ENCODE results near the gene ERC1.

Gene ERC1

DNA sequence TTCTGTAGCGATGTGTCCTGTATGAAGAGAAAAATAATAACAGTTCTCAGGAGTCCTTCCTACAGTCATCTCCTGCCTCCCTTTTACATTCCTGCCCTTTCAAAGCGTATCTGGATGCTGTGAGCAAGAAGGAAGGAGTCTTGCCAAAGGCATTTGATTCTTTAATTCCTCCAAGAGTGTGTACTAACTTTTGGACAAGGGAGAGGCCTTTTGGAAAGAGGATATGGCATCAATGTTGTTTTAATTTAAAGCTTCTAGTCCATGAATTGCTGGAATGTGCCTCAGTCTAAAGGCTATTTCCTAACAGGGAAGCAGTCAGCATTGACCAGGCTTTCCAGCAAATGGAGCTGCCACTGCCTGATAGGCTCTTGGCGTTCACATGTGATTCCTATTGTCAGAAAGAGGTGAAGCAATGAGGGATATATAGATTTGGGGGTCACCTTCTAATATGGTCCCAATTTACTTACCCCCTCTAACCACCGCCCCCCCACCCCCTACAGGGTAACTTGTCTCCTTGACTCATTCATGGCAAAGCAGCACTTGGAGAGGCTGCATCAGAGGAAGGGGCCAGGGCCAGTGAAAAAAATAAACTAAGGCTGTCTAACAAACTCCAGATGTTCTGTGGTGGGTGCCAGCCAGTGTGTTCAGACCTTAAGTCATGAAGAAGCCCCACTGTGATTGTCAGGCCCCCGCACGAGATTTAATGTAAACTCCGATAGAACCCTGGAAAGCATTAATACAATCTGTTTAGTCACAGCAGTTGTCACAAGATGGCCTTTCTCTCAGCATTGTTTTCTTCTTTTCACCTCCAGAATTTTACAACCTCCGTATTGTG lies 383.1 kb downstream of the ERC1 start:
- DNase-seq = no peak
- TF ChIP-seq, protein P1, sequence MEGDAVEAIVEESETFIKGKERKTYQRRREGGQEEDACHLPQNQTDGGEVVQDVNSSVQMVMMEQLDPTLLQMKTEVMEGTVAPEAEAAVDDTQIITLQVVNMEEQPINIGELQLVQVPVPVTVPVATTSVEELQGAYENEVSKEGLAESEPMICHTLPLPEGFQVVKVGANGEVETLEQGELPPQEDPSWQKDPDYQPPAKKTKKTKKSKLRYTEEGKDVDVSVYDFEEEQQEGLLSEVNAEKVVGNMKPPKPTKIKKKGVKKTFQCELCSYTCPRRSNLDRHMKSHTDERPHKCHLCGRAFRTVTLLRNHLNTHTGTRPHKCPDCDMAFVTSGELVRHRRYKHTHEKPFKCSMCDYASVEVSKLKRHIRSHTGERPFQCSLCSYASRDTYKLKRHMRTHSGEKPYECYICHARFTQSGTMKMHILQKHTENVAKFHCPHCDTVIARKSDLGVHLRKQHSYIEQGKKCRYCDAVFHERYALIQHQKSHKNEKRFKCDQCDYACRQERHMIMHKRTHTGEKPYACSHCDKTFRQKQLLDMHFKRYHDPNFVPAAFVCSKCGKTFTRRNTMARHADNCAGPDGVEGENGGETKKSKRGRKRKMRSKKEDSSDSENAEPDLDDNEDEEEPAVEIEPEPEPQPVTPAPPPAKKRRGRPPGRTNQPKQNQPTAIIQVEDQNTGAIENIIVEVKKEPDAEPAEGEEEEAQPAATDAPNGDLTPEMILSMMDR (IDR thresholded peaks at IDR 0.05; ENCODE audit: low read depth, low read length) = no peak
- H3K9me3 ChIP-seq (ENCODE audit: severe bottlenecking) = peaks cover 5% of the 10 kb centered on the region
- no peak overlapping the region for H3K4me3 ChIP-seq (ENCODE audit: low read depth, low read length)
- H3K27ac ChIP-seq = no peak overlapping the region
- H3K27me3 ChIP-seq (ENCODE audit: insufficient read depth, low read depth, severe bottlenecking) = no peaks in the 10 kb centered on the region
- H3K36me3 ChIP-seq = peaks cover 6% of the 10 kb centered on the region

DNA sequence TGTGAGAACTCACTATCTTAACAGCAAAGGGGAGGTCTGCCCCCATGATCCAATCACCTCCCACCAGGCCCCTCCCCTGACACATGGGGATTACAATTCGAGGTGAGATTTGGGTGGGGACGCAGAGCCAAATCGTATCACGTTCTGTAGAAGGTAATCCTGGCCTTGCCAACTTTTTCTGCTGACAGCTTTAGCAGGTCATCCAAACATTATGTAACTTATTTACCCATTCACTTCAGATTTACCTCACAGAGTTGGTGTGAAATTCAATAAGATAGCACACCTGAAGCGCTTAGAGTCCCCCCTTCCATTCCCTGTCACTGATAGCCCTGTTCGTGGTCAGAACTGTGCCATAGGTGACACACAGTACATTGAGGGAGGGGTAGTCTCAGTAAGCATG lies 384.3 kb downstream of the ERC1 start:
- Histone ChIP-seq H3K36me3 (peaks cover 6% of the 10 kb centered on the region), H3K4me3 (ENCODE audit: low read depth, low read length) (no peak overlapping the region), H3K27me3 (ENCODE audit: insufficient read depth, low read depth, severe bottlenecking) (no peaks in the 10 kb centered on the region), H3K9me3 (ENCODE audit: severe bottlenecking) (peaks cover 5% of the 10 kb centered on the region), H3K27ac (no peak overlapping the region)
- TF ChIP-seq, protein P1 (IDR thresholded peaks at IDR 0.05; ENCODE audit: low read depth, low read length) = no peak
- DNase-seq = no peak

DNA sequence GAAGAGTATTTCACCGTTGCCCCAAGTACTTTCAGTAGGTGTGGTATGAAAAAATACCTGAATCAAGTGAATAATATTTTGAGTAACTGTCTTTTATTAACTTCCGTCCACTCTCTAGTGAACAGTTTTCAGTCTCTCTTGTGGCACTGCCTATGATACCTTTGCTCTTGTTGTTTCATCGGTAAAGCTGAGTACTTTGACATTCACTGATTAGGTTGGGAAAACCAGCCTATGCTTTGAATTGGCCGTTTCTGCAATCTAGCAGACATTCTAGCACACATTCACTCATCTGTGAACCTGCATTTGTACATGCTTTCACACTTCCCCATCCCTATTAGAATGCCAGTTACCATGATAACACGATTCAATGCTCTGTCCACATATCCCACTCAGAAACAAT lies 386.1 kb downstream of the ERC1 start:
- H3K4me3 ChIP-seq (ENCODE audit: low read depth, low read length) = no peak overlapping the region
- no peaks in the 10 kb centered on the region for H3K27me3 ChIP-seq (ENCODE audit: insufficient read depth, low read depth, severe bottlenecking)
- TF ChIP-seq, protein P1 (IDR thresholded peaks at IDR 0.05; ENCODE audit: low read depth, low read length) = no peak
- peaks cover 5% of the 10 kb centered on the region for H3K9me3 ChIP-seq (ENCODE audit: severe bottlenecking)
- H3K27ac ChIP-seq = no peak overlapping the region
- DNase-seq = no peak
- peaks cover 6% of the 10 kb centered on the region for H3K36me3 ChIP-seq

DNA sequence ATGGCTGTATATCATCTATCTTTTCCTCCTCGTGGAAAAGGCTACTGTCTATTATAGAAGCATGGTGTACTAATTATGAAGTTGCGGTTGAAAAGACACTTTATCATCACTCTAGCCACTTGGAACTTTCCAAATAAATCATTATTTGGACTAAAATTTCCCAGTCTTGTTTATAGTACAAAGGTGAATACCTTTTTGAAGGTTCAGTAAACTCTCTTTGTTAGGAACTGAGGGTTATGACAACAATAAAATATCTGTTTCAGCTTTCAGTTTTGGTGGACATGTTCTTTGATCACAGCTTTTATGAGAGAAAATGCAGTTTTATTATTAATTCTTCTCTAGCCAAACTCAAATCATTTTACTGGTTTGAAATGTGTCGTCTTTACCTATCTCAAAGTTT lies 386.7 kb downstream of the ERC1 start:
- Histone ChIP-seq H3K27ac (no peak overlapping the region), H3K27me3 (ENCODE audit: insufficient read depth, low read depth, severe bottlenecking) (no peaks in the 10 kb centered on the region), H3K36me3 (peaks cover 6% of the 10 kb centered on the region), H3K4me3 (ENCODE audit: low read depth, low read length) (no peak overlapping the region), H3K9me3 (ENCODE audit: severe bottlenecking) (peaks cover 5% of the 10 kb centered on the region)
- TF ChIP-seq, protein P1 (IDR thresholded peaks at IDR 0.05; ENCODE audit: low read depth, low read length) = no peak
- DNase-seq = no peak

DNA sequence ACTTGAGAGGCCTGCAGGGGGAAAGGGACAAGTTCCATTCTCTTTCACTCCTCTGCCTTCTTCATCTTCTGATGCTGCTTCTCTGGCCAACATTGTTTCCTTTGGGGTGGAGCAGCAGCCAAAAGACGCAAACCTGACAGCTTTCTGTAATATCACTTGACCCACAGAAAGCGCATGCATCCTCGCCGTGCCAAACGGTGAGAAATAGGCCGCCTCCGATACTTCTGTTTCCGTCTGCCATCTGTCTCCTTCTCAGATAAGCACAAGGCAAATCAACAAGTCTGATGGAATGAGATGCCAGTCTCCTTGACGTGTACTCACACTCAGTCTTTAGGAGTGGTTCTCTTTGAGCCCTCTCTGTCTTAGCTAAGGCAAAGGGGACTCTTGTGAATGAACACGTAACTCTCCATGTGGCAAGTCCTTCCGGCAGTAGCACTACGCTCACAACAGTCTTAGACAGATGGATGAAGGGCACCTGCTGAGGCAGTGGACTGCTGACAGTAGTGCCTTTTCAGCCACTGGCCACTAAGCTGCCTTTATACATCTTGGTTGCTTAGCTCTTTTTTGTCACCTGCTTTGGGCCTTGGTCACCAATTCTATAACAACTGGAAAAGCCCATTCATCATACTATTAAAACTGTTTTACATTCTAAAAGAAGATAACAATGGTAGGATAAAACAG lies 389.3 kb downstream of the ERC1 start:
- DNase-seq = no peak
- Histone ChIP-seq H3K36me3 (peaks cover 6% of the 10 kb centered on the region), H3K4me3 (ENCODE audit: low read depth, low read length) (no peak overlapping the region), H3K27ac (no peak overlapping the region), H3K27me3 (ENCODE audit: insufficient read depth, low read depth, severe bottlenecking) (no peaks in the 10 kb centered on the region), H3K9me3 (ENCODE audit: severe bottlenecking) (peaks cover 2% of the 10 kb centered on the region)
- TF ChIP-seq, protein P1 (IDR thresholded peaks at IDR 0.05; ENCODE audit: low read depth, low read length) = no peak

All from WERI-Rb-1 (cell line).